Esophagus muscularis mucosa (tissue), 4 donors: ENCODE measurements around the gene CYP3A4. TPM values are rescaled to one million over a fixed set of nuclear protein-coding genes. Genes with fewer than 3 reads are reported as not detected.

Experiments
- DNase-seq: peaks from one replicate; pipeline ENCODE4 v3.0.0-alpha.2; 2017; ENCODE audit errors: extremely low spot score
- H3K27ac ChIP-seq, 4 donors: fragments of 200-600 bp; sonication (generic); replicated peaks in 1 of 4; 1 replicate in 3 of 4; 2 replicates in 1 of 4; pipeline ENCODE4 v1.5.1; 2016 to 2019; ENCODE audit warnings: mild to moderate bottlenecking in 1 of 4
- H3K27me3 ChIP-seq, 4 donors: fragments of 200-600 bp; sonication (generic); one replicate each; pipeline versions ENCODE4 v1.5.1 to v1.6.0; 2016 to 2019
- H3K36me3 ChIP-seq, 4 donors: fragments of 200-600 bp; sonication (generic); one replicate each; pipeline ENCODE4 v1.5.1; 2016 to 2019
- H3K4me1 ChIP-seq, 4 donors: fragments of 200-600 bp; sonication (generic); one replicate each; pipeline ENCODE4 v1.5.1; 2016 to 2019
- H3K4me3 ChIP-seq, 4 donors: fragments of 200-600 bp; sonication (generic); 1 replicate in 2 of 4; 2 replicates in 2 of 4; pipeline ENCODE4 v1.5.1; 2016 to 2019; ENCODE audit warnings: mild to moderate bottlenecking in 4 of 4, moderate library complexity in 1 of 4
- H3K9me3 ChIP-seq, 4 donors: fragments of 200-600 bp; sonication (generic); 1 replicate in 3 of 4; 2 replicates in 1 of 4; pipeline ENCODE4 v1.5.1; 2016 to 2019
- CTCF ChIP-seq, 3 experiments: fragments of 200-600 bp in 2 of 3; fragments of 450-650 bp in 1 of 3; sonication (generic) in 2 of 3; IDR thresholded peaks; one replicate each; pipeline ENCODE4 v1.5.1; 2017 to 2019; ENCODE audit warnings: antibody characterized with exemption in 3 of 3, mild to moderate bottlenecking in 2 of 3, moderate library complexity in 1 of 3
- EP300 ChIP-seq: sonication (generic); formaldehyde crosslinking; IDR thresholded peaks from one replicate; pipeline ENCODE4 v1.6.1; 2017; ENCODE audit warnings: antibody characterized with exemption
- POLR2A ChIP-seq: fragments of 450-650 bp; IDR thresholded peaks from one replicate; pipeline ENCODE4 v1.6.1; 2017; ENCODE audit warnings: antibody characterized with exemption, moderate library complexity, mild to moderate bottlenecking, low read depth
- POLR2AphosphoS5 ChIP-seq, 2 donors: sonication (generic); formaldehyde crosslinking; IDR thresholded peaks; one replicate each; pipeline ENCODE4 v1.6.1; 2017; ENCODE audit warnings: antibody characterized with exemption in 2 of 2
- WGBS: methylation state at CpG from one replicate; pipeline ENCODE4 v1.1.5; 2018; 5-methylcytosine and 5-hydroxymethylcytosine counted together
- intact Hi-C: fragments of 100-400 bp; cut with DNase I; formaldehyde crosslinking; loops from one replicate; pipeline ENCODE4 v1.15.1; 2023
- small RNA-seq, 3 donors: library from RNA; depleted of rRNA; stranded (forward); fragments of <200 nt; gene quantifications; one replicate each; pipeline ENCODE3, GENCODE V24; 2016
- total RNA-seq, 4 donors: library from RNA; depleted of rRNA; stranded (reverse); fragments of >200 nt; gene quantifications; one replicate each; pipeline versions ENCODE4 v1.1.0 to v1.2.1, GENCODE V29; 2016

The CYP3A4 gene
- total RNA-seq, 4 donors from 2014 or later: not detected

- Histone ChIP-seq H3K27me3 (no peaks in the 10 kb centered on the region), H3K4me1 (no peaks in the 10 kb centered on the region), H3K36me3 (peaks cover 0 to 29% (median 3%) of the 10 kb centered on the region in 4 donors), H3K9me3 (peaks cover 0 to 30% (median 15%) of the 10 kb centered on the region in 4 donors), H3K27ac (no peak overlapping the region), H3K4me3 (no peak overlapping the region)
- DNase-seq: no peak
- intact Hi-C loops: no loop called here
- TF ChIP-seq CTCF (IDR thresholded peaks at IDR 0.05) (no peak), EP300 (no peak), POLR2AphosphoS5 (IDR thresholded peaks at IDR 0.05) (no peak), POLR2A (no peak)
- WGBS: 91% methylated on average over 2 of the region's 2 CpGs
These were observed 74.7 kb downstream of the CYP3A4 start for GRCh38 chr7:99709260-99709659.

- Histone ChIP-seq H3K27ac (no peak overlapping the region), H3K4me3 (no peak overlapping the region), H3K27me3 (no peaks in the 10 kb centered on the region), H3K9me3 (peaks cover 0 to 30% (median 15%) of the 10 kb centered on the region in 4 donors), H3K36me3 (peaks cover 0 to 29% (median 3%) of the 10 kb centered on the region in 4 donors), H3K4me1 (no peaks in the 10 kb centered on the region)
- DNase-seq: no peak
- WGBS: 53% methylated on average over 1 of the region's 1 CpG
- intact Hi-C loops: no loop called here
- TF ChIP-seq EP300 (no peak), POLR2A (no peak), POLR2AphosphoS5 (IDR thresholded peaks at IDR 0.05) (no peak), CTCF (IDR thresholded peaks at IDR 0.05) (no peak)
These were observed 76.9 kb downstream of the CYP3A4 start for GRCh38 chr7:99707096-99707495.

Small RNAs within 50 kb of the gene (small RNA-seq; reads per million reads assigned to genes)
- gene CYP3A137P: 0 reads per million in 3 donors

Other genes with a start within 250 kb of the CYP3A4 start
- 1 to 10 TPM; 2.1 to 3.8 (median 3.3) TPM for gene FAM200A, start 232.1 kb downstream of the CYP3A4 start, total RNA-seq
- gene ZNF655, start 225.5 kb downstream of the CYP3A4 start, total RNA-seq: 100 to 1,000 TPM in 3 of 4 donors, 10 to 100 TPM in 1; 92.3 to 140 (median 112) TPM
- gene TMEM225B, start 185.9 kb downstream of the CYP3A4 start, total RNA-seq: under 1 TPM in 2 of 4 donors, not detected in 2; 0.32 to 0.57 TPM
- gene ZSCAN25, start 167.2 kb downstream of the CYP3A4 start, total RNA-seq: 10 to 100 TPM; 12.1 to 17.1 (median 14.2) TPM
- gene CYP3A5, start 104.2 kb downstream of the CYP3A4 start, total RNA-seq: 1 to 10 TPM in 3 of 4 donors, under 1 TPM in 1; 0.91 to 4.6 (median 2.3) TPM
- under 1 TPM in 2 of 4 donors, not detected in 2; 0.26 to 0.34 TPM for gene CYP3A7, start 49.0 kb downstream of the CYP3A4 start, total RNA-seq
- not detected for gene CYP3A43, start 43.8 kb upstream of the CYP3A4 start, total RNA-seq
- gene OR2AE1, start 92.8 kb upstream of the CYP3A4 start, total RNA-seq: under 1 TPM in 1 of 4 donors, not detected in 3; 0.65 TPM
- gene TRIM4, start 135.3 kb upstream of the CYP3A4 start, total RNA-seq: 10 to 100 TPM; 21.2 to 27.8 (median 24.7) TPM
- not detected for gene GJC3, start 145.4 kb upstream of the CYP3A4 start, total RNA-seq
- 1 to 10 TPM; 2.5 to 3.4 (median 3.0) TPM for gene AZGP1, start 191.8 kb upstream of the CYP3A4 start, total RNA-seq
- 10 to 100 TPM; 22.7 to 27.0 (median 24.0) TPM for gene ZKSCAN1, start 231.4 kb upstream of the CYP3A4 start, total RNA-seq